Uterus (tissue), 2 donors: ENCODE results near the gene RARA.

Source experiments
- POLR2A ChIP-seq, 2 donors: fragments of 450-650 bp; IDR thresholded peaks; one replicate each; pipeline ENCODE4 v1.6.1; 2016; ENCODE audit warnings: antibody characterized with exemption in 2 of 2, mild to moderate bottlenecking in 1 of 2, moderate library complexity in 1 of 2
- TF ChIP-seq, protein P1 (sequence below), 4 experiments: fragments of 200-600 bp in 2 of 4; fragments of 450-650 bp in 2 of 4; sonication (generic) in 2 of 4; IDR thresholded peaks; one replicate each; pipeline ENCODE4 v1.5.1; 2016 to 2019; ENCODE audit warnings: antibody characterized with exemption in 4 of 4, mild to moderate bottlenecking in 2 of 4, moderate library complexity in 1 of 4

DNA sequence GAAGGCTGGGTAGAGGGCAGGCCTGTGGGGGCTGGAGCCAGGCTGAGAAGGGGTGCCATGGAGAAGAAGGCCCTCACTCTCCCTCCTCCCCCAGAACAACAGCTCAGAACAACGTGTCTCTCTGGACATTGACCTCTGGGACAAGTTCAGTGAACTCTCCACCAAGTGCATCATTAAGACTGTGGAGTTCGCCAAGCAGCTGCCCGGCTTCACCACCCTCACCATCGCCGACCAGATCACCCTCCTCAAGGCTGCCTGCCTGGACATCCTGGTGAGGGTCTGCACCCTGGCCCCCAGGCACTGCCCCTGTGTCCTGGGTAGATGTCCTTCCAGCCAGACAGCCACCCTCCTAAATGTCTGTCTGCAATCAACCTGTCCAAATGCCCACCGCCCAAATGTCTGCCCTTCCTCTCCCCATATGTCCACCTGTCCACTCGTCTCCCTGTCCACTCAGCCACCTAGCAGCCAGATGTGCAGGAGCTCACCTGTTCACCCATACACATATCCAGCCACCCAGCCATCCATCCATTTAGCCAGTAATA, 43.3 kb downstream of the RARA start:
- TF ChIP-seq, protein P1, sequence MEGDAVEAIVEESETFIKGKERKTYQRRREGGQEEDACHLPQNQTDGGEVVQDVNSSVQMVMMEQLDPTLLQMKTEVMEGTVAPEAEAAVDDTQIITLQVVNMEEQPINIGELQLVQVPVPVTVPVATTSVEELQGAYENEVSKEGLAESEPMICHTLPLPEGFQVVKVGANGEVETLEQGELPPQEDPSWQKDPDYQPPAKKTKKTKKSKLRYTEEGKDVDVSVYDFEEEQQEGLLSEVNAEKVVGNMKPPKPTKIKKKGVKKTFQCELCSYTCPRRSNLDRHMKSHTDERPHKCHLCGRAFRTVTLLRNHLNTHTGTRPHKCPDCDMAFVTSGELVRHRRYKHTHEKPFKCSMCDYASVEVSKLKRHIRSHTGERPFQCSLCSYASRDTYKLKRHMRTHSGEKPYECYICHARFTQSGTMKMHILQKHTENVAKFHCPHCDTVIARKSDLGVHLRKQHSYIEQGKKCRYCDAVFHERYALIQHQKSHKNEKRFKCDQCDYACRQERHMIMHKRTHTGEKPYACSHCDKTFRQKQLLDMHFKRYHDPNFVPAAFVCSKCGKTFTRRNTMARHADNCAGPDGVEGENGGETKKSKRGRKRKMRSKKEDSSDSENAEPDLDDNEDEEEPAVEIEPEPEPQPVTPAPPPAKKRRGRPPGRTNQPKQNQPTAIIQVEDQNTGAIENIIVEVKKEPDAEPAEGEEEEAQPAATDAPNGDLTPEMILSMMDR (IDR thresholded peaks at IDR 0.05), result no peak
- no peak for TF ChIP-seq POLR2A (IDR thresholded peaks at IDR 0.05)
